Motor neuron (in vitro differentiated cells): ENCODE measurements around the gene PHIP. TPM values are rescaled to one million over a fixed set of nuclear protein-coding genes. Genes with fewer than 3 reads are reported as not detected.

Experiments used
- ATAC-seq, 8 experiments: fragments of 200-7000 bp; cut with Tn5 transposase; replicated peaks in 6 of 8; 2 replicates each; pipeline ENCODE4 v1.8.0; 2021; ENCODE audit warnings: mild to moderate bottlenecking in 8 of 8, moderate library complexity in 8 of 8
- H3K27ac ChIP-seq, 2 donors: fragments of 250-450 bp; sonication (Bioruptor Pico); 2 replicates each; pipeline ENCODE4 v1.9.0; 2021; ENCODE audit warnings: antibody characterized with exemption in 2 of 2, mild to moderate bottlenecking in 2 of 2, moderate library complexity in 1 of 2
- H3K4me1 ChIP-seq, 2 donors: fragments of 250-450 bp; sonication (Bioruptor Pico); replicated peaks in 1 of 2; 2 replicates each; pipeline ENCODE4 v1.6.1; 2021; ENCODE audit warnings: antibody characterized with exemption in 2 of 2, mild to moderate bottlenecking in 2 of 2, moderate library complexity in 1 of 2
- H3K4me3 ChIP-seq, 5 donors: fragments of 250-450 bp; sonication (Bioruptor Pico); 2 replicates each; pipeline ENCODE4 v1.9.0; 2021; ENCODE audit warnings: antibody characterized with exemption in 5 of 5, mild to moderate bottlenecking in 5 of 5, moderate library complexity in 4 of 5
- WGBS, 10 experiments: fragments of 450-650 bp; shearing (Covaris generic); methylation state at CpG; one replicate each; pipeline ENCODE4 v1.0.0; 2022; 5-methylcytosine and 5-hydroxymethylcytosine counted together
- in situ Hi-C, 9 experiments: fragments of 400-800 bp; cut with MboI; loops; one replicate each; pipeline ENCODE4 v1.15.0; 2021; ENCODE audit warnings: low sequenced_read_pairs in 9 of 9, low pct_unique_long_range_greater_than_20kb in 2 of 9; ENCODE audit not compliant: unreplicated experiment in 9 of 9
- total RNA-seq, 8 experiments: library from RNA; unstranded; fragments of 300-600 nt; gene quantifications; 2 replicates each; pipeline versions ENCODE4 v1.2.3 to v1.2.4, GENCODE V29; 2022

Gene PHIP
- total RNA-seq, 8 experiments from 2014 or later = 19.0 to 53.6 (median 42.5) TPM

- no peak for ATAC-seq
- in situ Hi-C loops = no loop called here
- H3K27ac ChIP-seq = no peak overlapping the region
- H3K4me3 ChIP-seq = no peak overlapping the region
- peaks cover 0 to 6% of the 10 kb centered on the region in 2 donors for H3K4me1 ChIP-seq
Observed at GRCh38 chr6:79081663-79082062, 3.6 kb upstream of the PHIP start.

DNA sequence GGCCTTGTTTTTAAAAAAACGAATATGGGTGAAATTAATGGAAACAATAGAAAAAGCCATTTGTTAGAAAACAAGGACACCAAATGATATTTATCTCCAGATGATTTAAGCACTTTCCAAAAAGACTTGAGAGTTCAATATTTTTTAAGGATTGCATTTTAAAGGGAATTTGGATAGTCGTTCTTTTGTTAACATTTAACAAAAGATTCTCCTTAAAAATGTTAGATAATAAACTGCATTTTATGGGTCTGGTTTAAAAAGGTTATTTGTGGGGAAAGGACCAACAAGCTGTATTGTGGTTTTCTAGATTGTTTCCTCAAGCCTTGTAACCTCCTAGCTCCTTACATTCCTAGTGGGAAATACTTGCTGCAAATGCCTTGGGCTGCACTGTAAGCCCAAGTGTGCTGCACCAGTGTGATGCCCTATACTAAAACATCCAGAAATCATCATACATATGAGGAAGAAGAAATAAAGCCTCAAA lies 1.5 kb upstream of the PHIP start:
- no peak for ATAC-seq
- peak overlapping the region; percentile 90 to 100 (median 99) for H3K4me3 ChIP-seq
- WGBS, 10 experiments = 0 to 20% (median 0%) methylated on average over 1 to 2 of the region's 2 CpGs
- in situ Hi-C loops = no loop called here
- peaks cover 0 to 13% of the 10 kb centered on the region in 2 donors for H3K4me1 ChIP-seq
- peak overlapping the region; percentile 99 for H3K27ac ChIP-seq

DNA sequence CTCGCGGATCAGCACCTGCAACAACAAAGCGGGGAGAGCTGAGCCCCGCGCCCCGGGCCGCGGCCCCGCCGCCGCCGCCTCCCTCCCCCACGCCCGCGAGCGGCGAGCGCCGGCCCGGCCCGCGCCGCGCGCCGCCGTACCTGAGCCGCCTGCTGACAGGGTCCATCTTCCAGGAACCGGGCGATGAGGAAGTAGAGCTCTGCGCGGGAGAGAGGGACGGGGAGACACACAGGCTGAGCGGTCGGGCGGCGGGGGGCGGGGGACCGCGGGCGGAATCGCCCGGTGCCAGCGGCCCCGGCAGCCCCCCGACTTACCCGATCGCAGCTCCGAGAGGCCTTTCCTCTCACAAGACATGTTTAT lies 359 bp downstream of the PHIP start:
- ATAC-seq = peak; percentile 6 to 25 (median 16)
- Histone ChIP-seq H3K4me1 (peaks cover 0 to 20% of the 10 kb centered on the region in 2 donors), H3K4me3 (peak overlapping the region; percentile 90 to 100 (median 99)), H3K27ac (peak overlapping the region; percentile 99)
- in situ Hi-C loops = no loop called here
- WGBS, 10 experiments = 0% methylated on average over 7 of the region's 49 CpGs; no CpG with 5 or more reads in 9 of the 10 experiments

- Histone ChIP-seq H3K4me1 (peaks cover 0 to 20% of the 10 kb centered on the region in 2 donors), H3K4me3 (peak overlapping the region; percentile 90 to 100 (median 99)), H3K27ac (peak overlapping the region; percentile 99)
- WGBS, 10 experiments = 0 to 10% (median 0%) methylated on average over 1 to 16 of the region's 79 CpGs; no CpG with 5 or more reads in 2 of the 10 experiments
- ATAC-seq = peak; percentile 62 to 74 (median 70)
- in situ Hi-C loops = no loop called here
Observed at GRCh38 chr6:79076782-79077641, 1.0 kb downstream of the PHIP start.

GRCh38 chr6:79076160-79076559 lies 1.9 kb downstream of the PHIP start:
- 0 to 3% (median 0%) methylated on average over 1 to 5 of the region's 5 CpGs; no CpG with 5 or more reads in 1 of the 10 experiments for WGBS, 10 experiments
- ATAC-seq = no peak
- Histone ChIP-seq H3K4me3 (peak overlapping the region; percentile 90 to 100 (median 99)), H3K4me1 (peaks cover 0 to 20% of the 10 kb centered on the region in 2 donors), H3K27ac (no peak overlapping the region)
- in situ Hi-C loops = no loop called here

- Histone ChIP-seq H3K4me3 (no peak overlapping the region), H3K27ac (no peak overlapping the region), H3K4me1 (peaks cover 0 to 16% of the 10 kb centered on the region in 2 donors)
- in situ Hi-C loops = no loop called here
- ATAC-seq = no peak
- 79 to 100% (median 100%) methylated on average over 1 of the region's 1 CpG; no CpG with 5 or more reads in 1 of the 10 experiments for WGBS, 10 experiments
Observed at GRCh38 chr6:79073888-79074287, 4.2 kb downstream of the PHIP start.

DNA sequence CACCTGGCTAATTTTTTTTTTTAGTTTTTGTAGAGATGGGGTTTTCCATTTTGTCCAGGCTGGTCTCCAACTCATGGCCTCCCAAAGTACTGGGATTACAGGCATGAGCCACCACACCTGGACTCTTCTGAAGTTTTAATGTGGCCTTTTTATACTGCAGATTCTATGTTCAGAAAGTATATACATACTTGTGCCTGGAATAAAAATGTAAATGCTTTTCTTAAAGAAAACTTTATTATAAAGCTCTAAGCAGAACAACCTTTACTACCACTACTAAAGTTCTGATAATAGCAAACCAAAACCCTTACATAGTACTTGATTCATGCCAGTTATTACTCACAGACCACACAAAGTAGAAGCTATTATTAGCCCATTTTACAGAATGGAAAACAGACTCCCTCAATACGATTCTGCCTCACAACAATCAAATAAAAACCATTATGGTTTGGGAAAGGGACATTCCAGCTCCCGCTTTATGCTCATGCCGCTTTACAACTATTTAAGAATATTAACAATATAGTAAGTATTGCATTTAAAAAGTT lies 5.3 kb downstream of the PHIP start:
- no peak for ATAC-seq
- in situ Hi-C loops = no loop called here
- 20 to 100% (median 100%) methylated on average over 1 to 3 of the region's 3 CpGs; no CpG with 5 or more reads in 1 of the 10 experiments for WGBS, 10 experiments
- H3K4me1 ChIP-seq = peaks cover 0 to 16% of the 10 kb centered on the region in 2 donors
- no peak overlapping the region for H3K4me3 ChIP-seq
- no peak overlapping the region for H3K27ac ChIP-seq

DNA sequence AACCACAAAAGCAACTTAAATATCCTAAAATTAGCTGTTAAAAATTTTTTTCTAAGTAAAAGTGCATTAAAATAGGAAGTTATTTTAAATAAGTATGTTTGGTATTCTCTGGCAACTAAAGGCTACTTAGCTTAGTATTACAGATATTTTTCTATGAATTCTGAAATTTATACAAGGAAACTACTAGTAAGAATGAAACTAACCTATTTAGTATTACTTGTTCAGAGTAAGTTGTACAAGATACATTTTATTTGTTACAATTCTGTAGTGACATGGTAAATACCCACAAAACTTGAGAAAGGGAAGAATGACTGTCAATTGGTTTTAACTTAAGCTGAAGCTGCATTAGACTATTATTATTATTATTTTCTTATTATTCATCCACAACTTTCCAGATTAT lies 6.5 kb downstream of the PHIP start:
- no peak overlapping the region for H3K27ac ChIP-seq
- in situ Hi-C loops = no loop called here

GRCh38 chr6:79070206-79070825 lies 7.7 kb downstream of the PHIP start:
- in situ Hi-C loops = no loop called here
- 84 to 100% (median 93%) methylated on average over 2 to 5 of the region's 5 CpGs for WGBS, 10 experiments
- no peak overlapping the region for H3K27ac ChIP-seq
- no peak for ATAC-seq
- H3K4me3 ChIP-seq = no peak overlapping the region
- H3K4me1 ChIP-seq = peaks cover 0 to 16% of the 10 kb centered on the region in 2 donors

More for the DNA sequence above, 6.5 kb downstream of the PHIP start:
- no peak for ATAC-seq
- peaks cover 0 to 16% of the 10 kb centered on the region in 2 donors for H3K4me1 ChIP-seq
- H3K4me3 ChIP-seq = no peak overlapping the region

DNA sequence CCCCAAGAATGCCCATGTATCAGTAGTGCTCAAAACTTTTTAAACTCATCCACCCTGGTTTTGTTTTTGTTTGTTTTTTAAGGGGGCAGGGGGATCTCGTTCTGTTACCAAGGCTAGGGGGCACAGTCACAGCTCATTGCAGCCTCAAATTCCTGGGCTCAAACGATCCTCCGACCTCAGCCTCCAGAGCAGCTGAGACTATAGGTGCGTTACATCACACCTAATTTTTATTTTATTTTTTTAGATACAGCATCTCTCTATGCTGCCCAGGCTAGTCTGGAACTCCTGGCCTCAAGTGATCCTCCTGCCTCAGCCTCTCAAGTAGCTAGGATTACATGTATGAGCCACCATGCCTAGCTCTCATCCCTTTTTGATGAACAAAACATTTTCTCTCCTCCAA lies 11.2 kb downstream of the PHIP start:
- Histone ChIP-seq H3K4me3 (no peak overlapping the region), H3K4me1 (peaks cover 0 to 2% of the 10 kb centered on the region in 2 donors), H3K27ac (no peak overlapping the region)
- ATAC-seq = no peak
- in situ Hi-C loops = no loop called here
- 91 to 100% (median 97%) methylated on average over 3 to 4 of the region's 4 CpGs; no CpG with 5 or more reads in 3 of the 10 experiments for WGBS, 10 experiments

DNA sequence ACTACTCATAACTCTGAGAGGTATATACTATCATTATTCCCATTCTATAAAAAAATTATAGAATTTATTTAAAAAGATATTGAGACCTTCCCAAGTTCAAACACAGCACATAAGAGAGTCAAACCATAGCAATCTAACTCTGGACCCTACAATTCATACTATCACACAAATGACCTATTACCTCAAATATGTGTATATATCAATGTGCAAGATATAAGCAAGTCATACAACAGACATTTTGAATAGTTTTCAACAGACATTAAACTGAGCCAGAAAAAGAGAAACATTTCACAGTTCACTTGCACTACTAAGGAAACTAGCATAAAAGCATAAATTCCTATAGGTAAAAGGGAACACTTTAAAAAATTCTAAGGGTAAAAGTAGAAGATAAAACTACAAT lies 11.7 kb downstream of the PHIP start:
- ATAC-seq = no peak
- Histone ChIP-seq H3K4me3 (no peak overlapping the region), H3K4me1 (peaks cover 0 to 2% of the 10 kb centered on the region in 2 donors), H3K27ac (no peak overlapping the region)
- in situ Hi-C loops = no loop called here

DNA sequence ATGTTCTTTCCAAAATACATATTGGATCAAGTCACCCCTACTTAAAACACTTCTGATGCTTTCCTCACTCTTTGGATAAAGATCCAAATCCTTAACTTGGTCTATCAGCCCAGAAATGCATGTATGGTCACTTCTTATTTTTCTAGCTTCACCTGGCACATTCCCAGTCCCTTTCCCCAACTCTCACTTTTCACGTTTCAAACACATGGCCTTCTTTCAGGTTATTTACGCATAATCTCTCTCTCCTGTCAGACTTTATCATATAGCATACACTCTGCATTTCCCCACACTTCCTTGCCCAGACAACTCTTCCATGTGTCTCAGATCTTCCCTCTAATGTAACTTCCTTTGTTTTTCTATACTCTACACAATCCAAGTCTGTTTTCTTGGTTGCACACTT lies 12.8 kb downstream of the PHIP start:
- in situ Hi-C loops = no loop called here
- ATAC-seq = no peak
- 46 to 94% (median 83%) methylated on average over 1 to 2 of the region's 2 CpGs; no CpG with 5 or more reads in 1 of the 10 experiments for WGBS, 10 experiments
- Histone ChIP-seq H3K27ac (no peak overlapping the region), H3K4me3 (no peak overlapping the region), H3K4me1 (no peaks in the 10 kb centered on the region)

- no peak overlapping the region for H3K27ac ChIP-seq
- ATAC-seq = no peak
- in situ Hi-C loops = no loop called here
- no peak overlapping the region for H3K4me3 ChIP-seq
- H3K4me1 ChIP-seq = no peaks in the 10 kb centered on the region
Observed at GRCh38 chr6:79064635-79065034, 13.4 kb downstream of the PHIP start.
